Left lung (tissue), 10 donors: Measurements from ENCODE around the gene TMEM82. TPM values are rescaled to one million over a fixed set of nuclear protein-coding genes. Genes with fewer than 3 reads are reported as not detected.
A peak's percentile ranks its signal among the peaks of the same experiment; 100 is the strongest.

ENCODE experiments used
- ATAC-seq: fragments of 200-7000 bp; cut with Tn5 transposase; one replicate; pipeline ENCODE4 v1.9.1; 2020; ENCODE audit warnings: moderate library complexity
- DNase-seq, 4 donors: peaks; one replicate each; pipeline ENCODE4 v3.0.0-alpha.2; 2013 to 2020
- H3K27ac ChIP-seq, 2 donors: fragments of 200-600 bp; sonication (generic) in 1 of 2; one replicate each; pipeline versions ENCODE4 v1.5.0 to v1.8.0; 2020 to 2021
- H3K27me3 ChIP-seq, 2 donors: fragments of 200-600 bp; sonication (generic) in 1 of 2; one replicate each; pipeline versions ENCODE4 v1.5.0 to v1.8.0; 2020 to 2021
- H3K36me3 ChIP-seq, 2 donors: fragments of 200-600 bp; sonication (generic) in 1 of 2; one replicate each; pipeline versions ENCODE4 v1.5.0 to v1.8.0; 2020 to 2021
- H3K4me1 ChIP-seq, 2 donors: fragments of 200-600 bp; one replicate each; pipeline ENCODE4 v1.8.0; 2021
- H3K4me3 ChIP-seq, 2 donors: fragments of 200-600 bp; sonication (generic) in 1 of 2; one replicate each; pipeline versions ENCODE4 v1.5.0 to v1.8.0; 2020 to 2021; ENCODE audit warnings: mild to moderate bottlenecking in 1 of 2
- H3K9me3 ChIP-seq, 2 donors: fragments of 200-600 bp; sonication (generic) in 1 of 2; one replicate each; pipeline versions ENCODE4 v1.5.0 to v1.8.0; 2020 to 2021
- CTCF ChIP-seq, 2 donors: fragments of 200-600 bp; sonication (generic) in 1 of 2; IDR thresholded peaks; one replicate each; pipeline versions ENCODE4 v1.5.0 to v1.8.0; 2021; ENCODE audit warnings: antibody characterized with exemption in 2 of 2
- intact Hi-C, 2 donors: fragments of 100-400 bp; cut with DNase I; formaldehyde crosslinking; loops; one replicate each; pipeline versions ENCODE4 v1.11.2 to v1.14.2; 2022
- polyA plus RNA-seq, 6 donors: library from polyadenylated mRNA; unstranded; fragments of 120-200 nt; gene quantifications; one replicate each; pipeline ENCODE4 v1.2.1, GENCODE V29; 2013; ENCODE audit not compliant: insufficient read length in 6 of 6
- total RNA-seq, 2 donors: library from RNA; stranded (reverse); fragmentation: NEBNext Ultra II Directional; extraction: Animal tissue kit (Norgen Biotek cat#: 25700); gene quantifications; one replicate each; pipeline ENCODE4 v1.2.1, GENCODE V29; 2021
- donor health status: DM: no; HTN: yes; CAD: no.
- donor health status: DM: no; HTN: no; CAD: no.

The TMEM82 gene
- total and polyA plus RNA-seq, 8 donors = 0.14 to 0.15 TPM; not detected in 6

- DNase-seq = no peak
- intact Hi-C loops = no loop called here
- Histone ChIP-seq H3K4me1 (peaks cover 15 to 31% of the 10 kb centered on the region in 2 donors), H3K9me3 (no peaks in the 10 kb centered on the region), H3K36me3 (peaks cover 0 to 25% of the 10 kb centered on the region in 2 donors), H3K27me3 (no peaks in the 10 kb centered on the region), H3K4me3 (no peak overlapping the region), H3K27ac (no peak overlapping the region)
- TF ChIP-seq CTCF (IDR thresholded peaks at IDR 0.05) = no peak
- no peak for ATAC-seq
These were observed 3.7 kb upstream of the TMEM82 start for GRCh38 chr1:15738416-15739113.

- Histone ChIP-seq H3K27ac (no peak overlapping the region), H3K4me3 (no peak overlapping the region), H3K27me3 (no peaks in the 10 kb centered on the region), H3K4me1 (peaks cover 15 to 29% of the 10 kb centered on the region in 2 donors), H3K36me3 (peaks cover 0 to 18% of the 10 kb centered on the region in 2 donors), H3K9me3 (no peaks in the 10 kb centered on the region)
- DNase-seq (no peak), ATAC-seq (no peak)
- intact Hi-C loops = no loop called here
- TF ChIP-seq CTCF (IDR thresholded peaks at IDR 0.05) = no peak
These were observed 3.0 kb upstream of the TMEM82 start for GRCh38 chr1:15739259-15739658.

- intact Hi-C loops = no loop called here
- Histone ChIP-seq H3K27ac (no peak overlapping the region), H3K36me3 (peaks cover 0 to 13% of the 10 kb centered on the region in 2 donors), H3K4me1 (peaks cover 14 to 24% of the 10 kb centered on the region in 2 donors), H3K27me3 (no peaks in the 10 kb centered on the region), H3K9me3 (no peaks in the 10 kb centered on the region), H3K4me3 (no peak overlapping the region)
- ATAC-seq (no peak), DNase-seq (no peak)
- no peak for TF ChIP-seq CTCF (IDR thresholded peaks at IDR 0.05)
These were observed 2.6 kb upstream of the TMEM82 start for GRCh38 chr1:15739745-15740144.

- intact Hi-C loops = no loop called here
- peak; percentile 49 to 92 (median 82) for DNase-seq
- Histone ChIP-seq H3K36me3 (peaks cover 0 to 4% of the 10 kb centered on the region in 2 donors), H3K27ac (no peak overlapping the region), H3K9me3 (no peaks in the 10 kb centered on the region), H3K27me3 (no peaks in the 10 kb centered on the region), H3K4me3 (no peak overlapping the region), H3K4me1 (peaks cover 5 to 10% of the 10 kb centered on the region in 2 donors)
- peak; percentile 97 for ATAC-seq
- TF ChIP-seq CTCF (IDR thresholded peaks at IDR 0.05) = peak; percentile 73 to 75
These were observed 1.1 kb upstream of the TMEM82 start for GRCh38 chr1:15740924-15741850.

- Histone ChIP-seq H3K9me3 (no peaks in the 10 kb centered on the region), H3K27ac (no peak overlapping the region), H3K4me3 (no peak overlapping the region), H3K36me3 (no peaks in the 10 kb centered on the region), H3K27me3 (no peaks in the 10 kb centered on the region), H3K4me1 (peaks cover 0 to 3% of the 10 kb centered on the region in 2 donors)
- no peak for TF ChIP-seq CTCF (IDR thresholded peaks at IDR 0.05)
- ATAC-seq (no peak), DNase-seq (no peak)
- intact Hi-C loops = no loop called here
These were observed 1.9 kb downstream of the TMEM82 start for GRCh38 chr1:15744122-15744679.
